ENCODE measurements around the gene NBEAL2.

NBEAL2 gene

GRCh38 chr3:47042231-47042791, 62.8 kb downstream of the NBEAL2 start:
- no peak for DNase-seq (ENCODE audit: low read depth in 2 of 2)

- DNase-seq (ENCODE audit: low read depth in 2 of 2) = no peak
Measured at GRCh38 chr3:47047069-47047468, 67.6 kb downstream of the NBEAL2 start.

GRCh38 chr3:47047673-47048072, 68.2 kb downstream of the NBEAL2 start:
- no peak for DNase-seq (ENCODE audit: low read depth in 2 of 2)

- DNase-seq (ENCODE audit: low read depth in 2 of 2) = no peak
Measured at GRCh38 chr3:47054412-47054811, 74.9 kb downstream of the NBEAL2 start.

- no peak for DNase-seq (ENCODE audit: low read depth in 2 of 2)
Measured at GRCh38 chr3:47056705-47057104, 77.2 kb downstream of the NBEAL2 start.

GRCh38 chr3:47057212-47057671, 77.8 kb downstream of the NBEAL2 start:
- DNase-seq (ENCODE audit: low read depth in 2 of 2) = peak; percentile 23 to 30

Data from stimulated activated CD4-positive, alpha-beta T cell treated with anti-CD3 and anti-CD28 coated beads, Interleukin-12 subunit alpha, Interleukin-12 subunit beta, amount 100 ng/mL, for 24 hours (primary cell).